PC-3 (cell line): ENCODE data around the gene GNAS.

Source experiments
- EZH2 ChIP-seq: fragments of 300-600 bp; sonication (generic); IDR thresholded peaks from one replicate; pipeline ENCODE4 v1.6.1; 2017; ENCODE audit warnings: antibody characterized with exemption, mild to moderate bottlenecking, low read length; ENCODE audit not compliant: unreplicated experiment
- TF ChIP-seq, protein P1 (sequence below): fragments of 300-600 bp; sonication (generic); conservative IDR thresholded peaks from 2 replicates; pipeline ENCODE4 v1.5.1; 2017; ENCODE audit warnings: antibody characterized with exemption, low read depth, mild to moderate bottlenecking, low read length

DNA sequence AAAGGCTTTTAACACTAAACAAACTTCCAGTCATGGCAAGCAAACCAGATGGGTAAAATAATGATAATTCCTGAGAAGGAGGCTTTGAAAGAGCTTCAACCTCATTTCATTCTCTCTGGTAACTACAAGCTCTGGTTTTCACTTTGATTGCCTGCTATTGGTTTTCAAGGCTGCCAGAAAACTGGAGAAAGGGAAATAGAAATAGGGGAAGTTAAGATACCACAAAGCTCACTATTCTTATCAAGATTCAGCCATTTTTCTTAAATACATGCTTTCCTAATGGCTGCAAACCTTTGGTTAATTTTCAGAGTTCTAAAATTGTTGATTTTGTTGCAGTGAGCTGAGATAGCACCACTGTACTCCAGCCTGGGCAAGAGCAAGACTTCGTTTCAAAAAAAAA is 86.0 kb downstream of the GNAS start:
- TF ChIP-seq, protein P1, sequence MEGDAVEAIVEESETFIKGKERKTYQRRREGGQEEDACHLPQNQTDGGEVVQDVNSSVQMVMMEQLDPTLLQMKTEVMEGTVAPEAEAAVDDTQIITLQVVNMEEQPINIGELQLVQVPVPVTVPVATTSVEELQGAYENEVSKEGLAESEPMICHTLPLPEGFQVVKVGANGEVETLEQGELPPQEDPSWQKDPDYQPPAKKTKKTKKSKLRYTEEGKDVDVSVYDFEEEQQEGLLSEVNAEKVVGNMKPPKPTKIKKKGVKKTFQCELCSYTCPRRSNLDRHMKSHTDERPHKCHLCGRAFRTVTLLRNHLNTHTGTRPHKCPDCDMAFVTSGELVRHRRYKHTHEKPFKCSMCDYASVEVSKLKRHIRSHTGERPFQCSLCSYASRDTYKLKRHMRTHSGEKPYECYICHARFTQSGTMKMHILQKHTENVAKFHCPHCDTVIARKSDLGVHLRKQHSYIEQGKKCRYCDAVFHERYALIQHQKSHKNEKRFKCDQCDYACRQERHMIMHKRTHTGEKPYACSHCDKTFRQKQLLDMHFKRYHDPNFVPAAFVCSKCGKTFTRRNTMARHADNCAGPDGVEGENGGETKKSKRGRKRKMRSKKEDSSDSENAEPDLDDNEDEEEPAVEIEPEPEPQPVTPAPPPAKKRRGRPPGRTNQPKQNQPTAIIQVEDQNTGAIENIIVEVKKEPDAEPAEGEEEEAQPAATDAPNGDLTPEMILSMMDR: no peak
- no peak for TF ChIP-seq EZH2
